Endothelial cell (in vitro differentiated cells): Measurements from ENCODE around the gene HOXB8. TPM values are rescaled to one million over a fixed set of nuclear protein-coding genes. Genes with fewer than 3 reads are reported as not detected.
A peak's percentile ranks its signal among the peaks of the same experiment; 100 is the strongest.

Experiments used
- DNase-seq: peaks from one replicate; pipeline ENCODE4 v3.0.0; 2021; ENCODE audit warnings: low spot score
- H3K27ac Mint-ChIP-seq: one replicate; pipeline ENCODE4 v1.8.0; 2021; ENCODE audit warnings: mixed read lengths, inconsistent platforms; ENCODE audit not compliant: unreplicated experiment
- H3K27me3 Mint-ChIP-seq: one replicate; pipeline ENCODE4 v1.8.0; 2021; ENCODE audit warnings: mild to moderate bottlenecking, moderate library complexity, mixed read lengths, inconsistent platforms; ENCODE audit not compliant: unreplicated experiment
- H3K36me3 Mint-ChIP-seq: one replicate; pipeline ENCODE4 v1.8.0; 2021; ENCODE audit warnings: mild to moderate bottlenecking, low read depth, mixed read lengths, inconsistent platforms; ENCODE audit not compliant: unreplicated experiment
- H3K4me1 Mint-ChIP-seq: one replicate; pipeline ENCODE4 v1.8.0; 2021; ENCODE audit warnings: mild to moderate bottlenecking, mixed read lengths, inconsistent platforms; ENCODE audit not compliant: unreplicated experiment
- H3K4me3 Mint-ChIP-seq: one replicate; pipeline ENCODE4 v1.8.0; 2021; ENCODE audit warnings: mild to moderate bottlenecking, mixed read lengths, inconsistent platforms; ENCODE audit not compliant: unreplicated experiment
- H3K9me3 Mint-ChIP-seq: one replicate; pipeline ENCODE4 v1.8.0; 2021; ENCODE audit warnings: mixed read lengths, inconsistent platforms; ENCODE audit not compliant: unreplicated experiment
- CTCF ChIP-seq: fragments of 200-600 bp; sonication (generic); IDR thresholded peaks from one replicate; pipeline ENCODE4 v1.5.0; 2021; ENCODE audit warnings: antibody characterized with exemption; ENCODE audit not compliant: unreplicated experiment
- total RNA-seq: library from RNA; stranded (reverse); fragmentation: NEBNext Ultra II Directional; extraction: Animal tissue kit (Norgen Biotek cat#: 25700); gene quantifications from one replicate; pipeline ENCODE4 v1.2.1, GENCODE V29; 2021; ENCODE audit not compliant: unreplicated experiment

HOXB8 gene
- total RNA-seq, 1 donor from 2014 or later, result 0.15 TPM

DNA sequence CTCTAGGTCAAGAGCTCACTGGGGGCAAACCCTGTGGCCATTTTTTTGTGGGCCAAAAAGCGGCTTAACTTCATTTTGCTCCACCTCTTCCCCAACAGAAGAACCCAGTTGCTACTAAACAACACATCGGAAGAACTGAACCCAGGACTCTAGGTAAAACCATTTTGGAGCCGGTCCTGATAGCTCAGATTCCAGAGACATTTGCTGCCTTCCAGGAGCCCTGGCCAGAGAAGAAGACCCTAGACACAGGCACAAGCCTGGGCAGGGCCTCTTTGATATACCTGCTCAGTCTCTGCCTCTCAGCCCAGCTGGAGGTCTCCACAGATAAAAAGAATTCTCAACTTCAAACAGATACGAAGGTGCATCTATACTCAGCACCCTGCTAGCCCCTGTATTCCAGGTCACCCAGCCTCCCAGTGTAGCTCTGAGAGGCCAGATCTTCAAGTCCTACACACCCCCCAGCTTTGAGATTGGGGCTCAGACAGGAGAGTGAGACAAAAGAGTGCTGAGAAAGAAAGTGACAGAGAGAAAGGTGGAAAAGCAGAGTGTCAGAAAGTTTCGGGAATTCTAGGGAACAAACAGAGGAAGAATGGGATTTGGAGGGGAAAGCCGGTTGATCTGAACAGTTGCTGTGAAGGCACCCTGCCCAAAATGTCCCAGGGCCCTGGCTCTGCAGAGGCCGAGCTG is 17.6 kb upstream of the HOXB8 start:
- H3K27ac Mint-ChIP-seq, result peak overlapping the region; percentile 41
- peaks cover 15% of the 10 kb centered on the region for H3K4me1 Mint-ChIP-seq
- H3K27me3 Mint-ChIP-seq, result peaks cover 43% of the 10 kb centered on the region
- DNase-seq, result peak; percentile 3
- H3K4me3 Mint-ChIP-seq, result peak overlapping the region; percentile 28
- H3K9me3 Mint-ChIP-seq, result no peaks in the 10 kb centered on the region
- no peak for TF ChIP-seq CTCF
- no peaks in the 10 kb centered on the region for H3K36me3 Mint-ChIP-seq

DNA sequence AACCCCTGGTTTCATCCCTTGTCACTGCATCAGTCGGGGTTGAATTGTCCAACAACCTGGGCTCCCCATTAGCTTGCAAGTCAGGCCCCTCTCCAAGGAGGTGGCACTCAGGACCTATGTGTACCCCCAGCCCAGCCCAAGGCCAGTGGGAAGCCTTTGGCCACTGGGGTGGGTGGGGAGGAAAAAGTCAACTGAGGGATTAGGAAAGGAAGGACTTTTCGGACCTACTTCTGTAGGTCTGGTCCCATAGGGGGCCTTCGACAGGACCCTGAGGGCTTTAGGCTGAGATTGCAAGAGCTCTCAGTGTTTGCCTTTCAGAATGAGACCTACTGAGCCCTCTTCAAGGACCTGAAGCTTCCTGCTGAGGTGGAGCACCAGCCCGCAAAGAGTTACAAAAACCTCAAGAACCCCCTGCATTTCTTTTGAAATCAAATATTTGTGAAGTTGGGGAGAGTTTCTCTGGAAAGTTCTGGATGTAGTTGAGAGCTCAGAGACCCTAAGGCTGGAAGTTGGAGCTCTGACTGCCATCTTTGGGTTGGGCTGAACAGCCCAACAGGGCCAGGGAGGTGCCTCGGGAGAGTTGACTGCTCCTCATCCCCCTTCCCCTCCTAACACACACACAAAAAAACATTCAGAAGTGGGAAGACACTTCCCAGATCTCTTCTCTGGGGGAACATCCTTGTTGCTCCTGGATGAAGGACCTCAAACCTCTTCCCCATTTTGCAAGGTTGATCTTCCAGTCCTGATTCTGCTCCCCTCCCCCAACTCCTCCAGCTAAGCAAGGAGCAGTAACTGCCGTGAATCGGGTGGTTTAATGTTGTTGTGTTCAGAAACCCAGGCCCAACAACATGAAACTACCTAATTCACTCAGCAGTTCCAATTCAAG is 16.8 kb upstream of the HOXB8 start:
- H3K27me3 Mint-ChIP-seq, result peaks cover 42% of the 10 kb centered on the region
- DNase-seq, result peak; percentile 5
- H3K27ac Mint-ChIP-seq, result no peak overlapping the region
- no peak overlapping the region for H3K4me3 Mint-ChIP-seq
- no peaks in the 10 kb centered on the region for H3K36me3 Mint-ChIP-seq
- H3K9me3 Mint-ChIP-seq, result no peaks in the 10 kb centered on the region
- no peak for TF ChIP-seq CTCF
- H3K4me1 Mint-ChIP-seq, result peaks cover 16% of the 10 kb centered on the region

- Mint-ChIP-seq H3K36me3 (no peaks in the 10 kb centered on the region), H3K4me3 (no peak overlapping the region), H3K27ac (no peak overlapping the region), H3K4me1 (peaks cover 16% of the 10 kb centered on the region), H3K27me3 (peaks cover 41% of the 10 kb centered on the region), H3K9me3 (no peaks in the 10 kb centered on the region)
- peak; percentile 11 for DNase-seq
- no peak for TF ChIP-seq CTCF
These were observed 16.0 kb upstream of the HOXB8 start for GRCh38 chr17:48630925-48631692.

DNA sequence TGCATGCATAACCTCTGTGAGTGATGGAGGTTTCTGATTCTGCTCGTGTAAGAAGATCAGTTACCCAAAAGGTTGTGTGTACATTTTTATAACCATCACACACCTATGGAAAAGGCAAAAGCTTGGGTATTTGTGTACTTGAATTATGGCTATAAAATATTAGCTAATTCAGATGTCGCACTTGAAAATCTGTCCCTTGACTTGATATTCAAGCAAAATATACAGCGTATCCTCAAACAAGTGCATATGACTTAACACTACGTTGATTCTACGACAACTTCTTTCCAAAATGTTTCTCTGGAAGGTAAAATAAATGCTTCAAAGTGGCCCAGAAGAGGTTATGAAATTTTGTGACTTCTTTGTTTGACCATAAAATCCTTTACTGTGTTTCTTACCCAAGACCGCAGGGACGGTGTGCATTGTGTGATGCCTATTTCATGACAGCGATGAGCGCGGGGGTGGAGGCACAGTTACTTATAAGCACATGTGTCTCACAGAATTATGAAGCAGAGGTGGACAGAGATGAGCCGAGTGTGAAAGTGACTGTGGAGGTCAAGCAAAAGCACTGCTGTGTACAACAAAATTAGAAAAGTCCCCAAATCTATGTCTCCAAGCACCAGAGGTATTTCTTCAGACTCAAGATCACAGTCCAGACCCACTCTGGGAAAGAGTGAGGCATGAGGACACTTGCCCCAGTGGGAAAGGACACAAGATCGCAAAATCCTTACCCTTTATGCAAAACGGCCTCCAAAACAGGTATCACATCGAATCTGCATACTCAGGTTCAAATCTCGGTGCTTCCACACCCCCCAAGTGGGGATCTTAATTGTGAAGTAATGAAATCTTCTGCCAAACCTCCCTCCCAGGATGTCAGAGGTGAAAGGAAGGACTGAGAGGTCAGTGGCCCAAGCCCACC is 15.2 kb upstream of the HOXB8 start:
- H3K27me3 Mint-ChIP-seq, result peaks cover 37% of the 10 kb centered on the region
- no peak for DNase-seq
- H3K4me1 Mint-ChIP-seq, result peaks cover 16% of the 10 kb centered on the region
- no peak overlapping the region for H3K27ac Mint-ChIP-seq
- no peak for TF ChIP-seq CTCF
- H3K4me3 Mint-ChIP-seq, result no peak overlapping the region
- no peaks in the 10 kb centered on the region for H3K9me3 Mint-ChIP-seq
- H3K36me3 Mint-ChIP-seq, result no peaks in the 10 kb centered on the region
